G401 (cell line): ENCODE data around the gene PAN2. TPM values are rescaled to one million over a fixed set of nuclear protein-coding genes. Genes with fewer than 3 reads are reported as not detected.
"Not testable (repeated sequence)": the region's sequence is repeated elsewhere in the genome, so short reads cannot be mapped to it uniquely, and the experiment has no call there.

Source experiments
- DNase-seq: peaks from one replicate; pipeline ENCODE4 v3.0.0-alpha.2; 2015; ENCODE audit warnings: low spot score
- in situ Hi-C: cut with HindIII; loops from 2 replicates; pipeline ENCODE4 v1.10.0; 2016; ENCODE audit warnings: low sequenced_read_pairs, mixed read lengths
- total RNA-seq: library from RNA; depleted of rRNA; stranded (reverse); fragments of >200 nt; shearing (Covaris generic); gene quantifications from 2 replicates; pipeline ENCODE4 v1.2.3, GENCODE V29; 2014

PAN2 gene
- total RNA-seq, 1 experiment from 2014 or later = 18.0 TPM

GRCh38 chr12:56346675-56347074, 12.9 kb upstream of the PAN2 start:
- peak; percentile 53 for DNase-seq

GRCh38 chr12:56342290-56342689, 8.5 kb upstream of the PAN2 start:
- in situ Hi-C loops = not testable (repeated sequence)

More at GRCh38 chr12:56346675-56347074, 12.9 kb upstream of the PAN2 start:
- in situ Hi-C loops = no loop called here

GRCh38 chr12:56341616-56342015, 7.8 kb upstream of the PAN2 start:
- no peak for DNase-seq
- in situ Hi-C loops = no loop called here

More at GRCh38 chr12:56342290-56342689, 8.5 kb upstream of the PAN2 start:
- DNase-seq = not testable (repeated sequence)

- DNase-seq = no peak
- in situ Hi-C loops = no loop called here
Measured at GRCh38 chr12:56339158-56339422, 5.3 kb upstream of the PAN2 start.

GRCh38 chr12:56338308-56339157, 4.7 kb upstream of the PAN2 start, which contains the start of gene IL23A:
Gene IL23A, plus strand, starts transcription at chr12:56338884. Its CDS starts 161 bp downstream, at chr12:56339045.
- in situ Hi-C loops = no loop called here
- DNase-seq = no peak

GRCh38 chr12:56337753-56338251, 4.0 kb upstream of the PAN2 start:
- in situ Hi-C loops = no loop called here
- no peak for DNase-seq

GRCh38 chr12:56336361-56337167, 2.8 kb upstream of the PAN2 start:
- in situ Hi-C loops = no loop called here

GRCh38 chr12:56335527-56335926, 1.7 kb upstream of the PAN2 start:
- DNase-seq, in situ Hi-C loops: not testable (repeated sequence)

More at GRCh38 chr12:56336361-56337167, 2.8 kb upstream of the PAN2 start:
- no peak for DNase-seq

- in situ Hi-C loops = no loop called here
- DNase-seq = peak; percentile 9
Measured at GRCh38 chr12:56334490-56334793, 642 bp upstream of the PAN2 start.

- no peak for DNase-seq
- in situ Hi-C loops = no loop called here
Measured at GRCh38 chr12:56333197-56333678, 562 bp downstream of the PAN2 start.

- DNase-seq = peak; percentile 8
Measured at GRCh38 chr12:56332512-56333196, 1.1 kb downstream of the PAN2 start.

GRCh38 chr12:56330936-56331490, 2.8 kb downstream of the PAN2 start:
- in situ Hi-C loops = no loop called here

More at GRCh38 chr12:56332512-56333196, 1.1 kb downstream of the PAN2 start:
- in situ Hi-C loops = no loop called here

GRCh38 chr12:56326533-56326932, 7.3 kb downstream of the PAN2 start:
- in situ Hi-C loops = no loop called here
- peak; percentile 14 for DNase-seq

More at GRCh38 chr12:56330936-56331490, 2.8 kb downstream of the PAN2 start:
- DNase-seq = no peak

GRCh38 chr12:56326126-56326525, 7.7 kb downstream of the PAN2 start:
- no peak for DNase-seq
- in situ Hi-C loops = no loop called here

- in situ Hi-C loops = no loop called here
Measured at GRCh38 chr12:56324206-56324605, 9.6 kb downstream of the PAN2 start.

GRCh38 chr12:56321610-56322009, 12.2 kb downstream of the PAN2 start:
- in situ Hi-C loops, DNase-seq: not testable (repeated sequence)

More at GRCh38 chr12:56324206-56324605, 9.6 kb downstream of the PAN2 start:
- no peak for DNase-seq

GRCh38 chr12:56321027-56321426, 12.8 kb downstream of the PAN2 start:
- in situ Hi-C loops = no loop called here
- DNase-seq = no peak

- DNase-seq = no peak
- in situ Hi-C loops = no loop called here
Measured at GRCh38 chr12:56317675-56318074, 16.1 kb downstream of the PAN2 start.
